ENCODE results near the gene NAA38.
A peak's percentile ranks its signal among the peaks of the same experiment; 100 is the strongest.
"Not testable (repeated sequence)": the region's sequence is repeated elsewhere in the genome, so short reads cannot be mapped to it uniquely, and the experiment has no call there.

Gene NAA38

GRCh38 chr17:7881276-7882054 is 24.1 kb upstream of the NAA38 start:
- DNase-seq (ENCODE audit: low spot score), result no peak

GRCh38 chr17:7880076-7880868 is 22.9 kb upstream of the NAA38 start:
- no peak for DNase-seq (ENCODE audit: low spot score)

GRCh38 chr17:7878234-7878633 is 20.9 kb upstream of the NAA38 start:
- no peak for DNase-seq (ENCODE audit: low spot score)

- DNase-seq (ENCODE audit: low spot score), result no peak
Observed at GRCh38 chr17:7875804-7876370, 18.5 kb upstream of the NAA38 start.

- no peak for DNase-seq (ENCODE audit: low spot score)
Observed at GRCh38 chr17:7873051-7873450, 15.7 kb upstream of the NAA38 start.

- no peak for DNase-seq (ENCODE audit: low spot score)
Observed at GRCh38 chr17:7867881-7868329, 10.5 kb upstream of the NAA38 start.

- no peak for DNase-seq (ENCODE audit: low spot score)
Observed at GRCh38 chr17:7864995-7865650, 7.8 kb upstream of the NAA38 start.

- DNase-seq (ENCODE audit: low spot score), result not testable (repeated sequence)
Observed at GRCh38 chr17:7864384-7864783, 7.0 kb upstream of the NAA38 start.

- no peak for DNase-seq (ENCODE audit: low spot score)
Observed at GRCh38 chr17:7862692-7863437, 5.5 kb upstream of the NAA38 start.

- no peak for DNase-seq (ENCODE audit: low spot score)
Observed at GRCh38 chr17:7859028-7859427, 1.7 kb upstream of the NAA38 start.

- DNase-seq (ENCODE audit: low spot score), result peak; percentile 49
Observed at GRCh38 chr17:7858522-7858810, 1.1 kb upstream of the NAA38 start.

- DNase-seq (ENCODE audit: low spot score), result peak; percentile 91
Observed at GRCh38 chr17:7857713-7858521, 558 bp upstream of the NAA38 start, which contains the start of gene CYB5D1. CYB5D1 (plus strand) TSS chr17:7858003; CDS start chr17:7858135, 132 bp downstream.

- DNase-seq (ENCODE audit: low spot score), result peak; percentile 73
Observed at GRCh38 chr17:7856011-7856810, 1.1 kb downstream of the NAA38 start.

- DNase-seq (ENCODE audit: low spot score), result no peak
Observed at GRCh38 chr17:7855660-7856010, 1.7 kb downstream of the NAA38 start.

GRCh38 chr17:7854851-7855659 is 2.3 kb downstream of the NAA38 start, which contains the start of gene TMEM88:
TMEM88 (plus strand) TSS chr17:7855066; CDS start chr17:7855075, 9 bp downstream.
- peak; percentile 42 for DNase-seq (ENCODE audit: low spot score)

GRCh38 chr17:7854078-7854777 is 3.1 kb downstream of the NAA38 start:
- DNase-seq (ENCODE audit: low spot score), result no peak

- peak; percentile 15 for DNase-seq (ENCODE audit: low spot score)
Observed at GRCh38 chr17:7853691-7854038, 3.7 kb downstream of the NAA38 start.

- DNase-seq (ENCODE audit: low spot score), result peak; percentile 18
Observed at GRCh38 chr17:7852919-7853690, 4.3 kb downstream of the NAA38 start.
